Measurements from ENCODE around the gene SLC5A11.

Gene SLC5A11

GRCh38 chr16:24925163-24925562 lies 79.4 kb downstream of the SLC5A11 start:
- DNase-seq, result no peak

GRCh38 chr16:24929409-24929808 lies 83.6 kb downstream of the SLC5A11 start:
- DNase-seq, result no peak

GRCh38 chr16:24930440-24930839 lies 84.7 kb downstream of the SLC5A11 start:
- DNase-seq, result no peak

GRCh38 chr16:24931091-24931490 lies 85.3 kb downstream of the SLC5A11 start:
- DNase-seq, result no peak

- no peak for DNase-seq
Measured at GRCh38 chr16:24935336-24935735, 89.6 kb downstream of the SLC5A11 start.

- DNase-seq, result no peak
Measured at GRCh38 chr16:24936151-24936550, 90.4 kb downstream of the SLC5A11 start.

GRCh38 chr16:24939224-24939623 lies 93.5 kb downstream of the SLC5A11 start:
- no peak for DNase-seq

GRCh38 chr16:24939738-24940137 lies 94.0 kb downstream of the SLC5A11 start:
- DNase-seq, result no peak

- DNase-seq, result no peak
Measured at GRCh38 chr16:24943471-24943870, 97.7 kb downstream of the SLC5A11 start.

GRCh38 chr16:24944206-24944605 lies 98.4 kb downstream of the SLC5A11 start:
- no peak for DNase-seq

- DNase-seq, result no peak
Measured at GRCh38 chr16:24946155-24946554, 100.4 kb downstream of the SLC5A11 start.

- DNase-seq, result no peak
Measured at GRCh38 chr16:24950275-24950674, 104.5 kb downstream of the SLC5A11 start.

GRCh38 chr16:24953306-24953705 lies 107.5 kb downstream of the SLC5A11 start:
- no peak for DNase-seq

GRCh38 chr16:24953721-24954120 lies 108.0 kb downstream of the SLC5A11 start:
- DNase-seq, result no peak

- DNase-seq, result no peak
Measured at GRCh38 chr16:24954137-24954536, 108.4 kb downstream of the SLC5A11 start.

GRCh38 chr16:24955975-24956731 lies 110.4 kb downstream of the SLC5A11 start:
- DNase-seq, result no peak

- DNase-seq, result no peak
Measured at GRCh38 chr16:24957887-24958286, 112.1 kb downstream of the SLC5A11 start.

Measured in NK-92 treated with Interleukin-12 subunit alpha and Interleukin-12 subunit beta, amount 100 ng/mL, for 24 hours (cell line).